Heart right ventricle (tissue), 16 donors: ENCODE data around the gene AP2A1. TPM values are rescaled to one million over a fixed set of nuclear protein-coding genes. Genes with fewer than 3 reads are reported as not detected.

Experiments used
- ATAC-seq, 8 donors: fragments of 200-7000 bp; cut with Tn5 transposase; one replicate each; pipeline ENCODE4 v1.9.1; 2020; ENCODE audit warnings: mild to moderate bottlenecking in 8 of 8, moderate library complexity in 8 of 8, moderate number of reproducible peaks in 1 of 8
- DNase-seq, 2 donors: peaks; one replicate each; pipeline ENCODE4 v3.0.0-alpha.2; 2020
- H3K27ac ChIP-seq, 10 donors: fragments of 200-600 bp; sonication (generic) in 2 of 10; one replicate each; pipeline versions ENCODE4 v1.5.0 to v1.8.0; 2020 to 2022; ENCODE audit warnings: mild to moderate bottlenecking in 3 of 10
- H3K27me3 ChIP-seq, 7 donors: fragments of 200-600 bp; one replicate each; pipeline ENCODE4 v1.8.0; 2021 to 2022; ENCODE audit warnings: mild to moderate bottlenecking in 2 of 7
- H3K36me3 ChIP-seq, 9 donors: fragments of 200-600 bp; sonication (generic) in 1 of 9; one replicate each; pipeline versions ENCODE4 v1.5.0 to v1.8.0; 2020 to 2022; ENCODE audit warnings: mild to moderate bottlenecking in 2 of 9
- H3K4me1 ChIP-seq, 9 donors: fragments of 200-600 bp; sonication (generic) in 1 of 9; one replicate each; pipeline versions ENCODE4 v1.5.0 to v1.8.0; 2020 to 2022; ENCODE audit warnings: mild to moderate bottlenecking in 4 of 9
- H3K4me3 ChIP-seq, 10 donors: fragments of 200-600 bp; sonication (generic) in 2 of 10; one replicate each; pipeline versions ENCODE4 v1.5.0 to v1.8.0; 2020 to 2022; ENCODE audit warnings: mild to moderate bottlenecking in 7 of 10, moderate library complexity in 2 of 10
- H3K9me3 ChIP-seq, 11 donors: fragments of 200-600 bp in 10 of 11; sonication (generic) in 2 of 11; one replicate each; pipeline versions ENCODE4 v1.5.0 to v1.8.0; 2013 to 2022; ENCODE audit warnings: mild to moderate bottlenecking in 2 of 11, control low read depth in 1 of 11, moderate library complexity in 1 of 11
- CTCF ChIP-seq, 9 donors: fragments of 200-600 bp; sonication (generic) in 2 of 9; IDR thresholded peaks; one replicate each; pipeline versions ENCODE4 v1.5.0 to v1.8.0; 2021 to 2022; ENCODE audit warnings: antibody characterized with exemption in 9 of 9, mild to moderate bottlenecking in 5 of 9, moderate library complexity in 1 of 9
- WGBS, 2 donors: extraction: QIAGEN DNeasy Blood & Tissue Kit; methylation state at CpG; one replicate each; pipeline ENCODE4 v1.1.7; 2013; ENCODE audit warnings: inconsistent platforms in 1 of 2; 5-methylcytosine and 5-hydroxymethylcytosine counted together
- intact Hi-C, 10 donors: fragments of 100-400 bp; cut with DNase I; formaldehyde crosslinking; loops; one replicate each; pipeline versions ENCODE4 v1.11.1 to v1.14.2; 2022
- polyA plus RNA-seq, 2 donors: library from polyadenylated mRNA; stranded (reverse); fragments of 200-250 nt; gene quantifications; one replicate each; pipeline ENCODE4 v1.2.3, GENCODE V29; 2013
- total RNA-seq, 10 donors: library from RNA; stranded (reverse); fragmentation: NEBNext Ultra II Directional in 3 of 10; extraction: Animal tissue kit (Norgen Biotek cat#: 25700) in 3 of 10; gene quantifications; one replicate each; pipeline versions ENCODE4 v1.2.1 to v1.2.4, GENCODE V29; 2021 to 2023
- donor health status: Arrhythmogenic right ventricular cardiomyopathy.
- donor health status: ischemic (EF 13 %, LVEDD 7.1; RV severe dilation, severe dysfunction).
- donor health status: healthy with polysubstance abuse.
- donor health status: DM: no; HTN: yes; CAD: no.
- donor health status: DM: no; HTN: no; CAD: no.
- donor health status: ischemic (EF 25% LVEDD 6.9; RV normal size, moderate dysfunction).
- donor health status: ischemic (EF 25% LVEDD 5.7; RV mildly dilated, moderate dysfunction).
- donor health status: healthy.
- donor health status: DM: yes; HTN: yes; CAD: no.
- donor health status: Ischemic cardiomyopathy.
- donor health status: ischemic (EF 35%, LVEDD 5.7; RV mildly dilated, moderate dysfunction).
- donor health status: nonischemic (EF 11% LVEDD 7.7; RV severe dilation, severe dysfunction).
- donor health status: DM: yes; HTN: yes; CAD: no.
- donor health status: PGD.
- donor health status: ischemic (EF 29% LVEDD 5.4; RV normal size, mild dysfunction).
- donor health status: nonischemic (EF 23%, LVEDD 6.1; RV moderate dilation, normal function).

The AP2A1 gene
- total and polyA plus RNA-seq, 12 donors = 36.1 to 108 (median 62.6) TPM

- WGBS, 2 donors = 88 to 90% methylated on average over 5 of the region's 5 CpGs
- H3K36me3 ChIP-seq = peaks cover 0 to 97% (median 33%) of the 10 kb centered on the region in 9 donors
- TF ChIP-seq CTCF (IDR thresholded peaks at IDR 0.05) = no peak
These were observed 20.9 kb downstream of the AP2A1 start for GRCh38 chr19:49787746-49788145.

GRCh38 chr19:49788857-49789256 is 22.1 kb downstream of the AP2A1 start:
- DNase-seq (no peak), ATAC-seq (no peak)
- Histone ChIP-seq H3K4me1 (peaks cover 0 to 18% (median 9%) of the 10 kb centered on the region in 9 donors), H3K9me3 (no peaks in the 10 kb centered on the region), H3K27ac (no peak overlapping the region), H3K36me3 (peaks cover 0 to 97% (median 33%) of the 10 kb centered on the region in 9 donors), H3K27me3 (no peaks in the 10 kb centered on the region), H3K4me3 (no peak overlapping the region)
- WGBS, 2 donors = 82 to 84% methylated on average over 10 of the region's 10 CpGs
- no peak for TF ChIP-seq CTCF (IDR thresholded peaks at IDR 0.05)
- intact Hi-C loops = no loop called here

More at GRCh38 chr19:49787746-49788145, 20.9 kb downstream of the AP2A1 start:
- ATAC-seq (no peak), DNase-seq (no peak)
- Histone ChIP-seq H3K9me3 (no peaks in the 10 kb centered on the region), H3K27me3 (no peaks in the 10 kb centered on the region), H3K4me1 (peaks cover 0 to 18% (median 9%) of the 10 kb centered on the region in 9 donors), H3K27ac (no peak overlapping the region), H3K4me3 (no peak overlapping the region)
- intact Hi-C loops = no loop called here

- no peak overlapping the region for H3K4me3 ChIP-seq
- peaks cover 0 to 97% (median 33%) of the 10 kb centered on the region in 9 donors for H3K36me3 ChIP-seq
- H3K27ac ChIP-seq = peak overlapping the region in 4 of 10 donors; percentile 16 to 23 (median 20)
- H3K27me3 ChIP-seq = no peaks in the 10 kb centered on the region
- H3K4me1 ChIP-seq = peaks cover 0 to 18% (median 9%) of the 10 kb centered on the region in 9 donors
- ATAC-seq = peak; percentile 45 to 91 (median 69)
- peak in 1 of 2 donors; percentile 58 for DNase-seq
- intact Hi-C loops = no loop called here
- 59 to 62% methylated on average over 9 of the region's 9 CpGs for WGBS, 2 donors
- H3K9me3 ChIP-seq = no peaks in the 10 kb centered on the region
- no peak for TF ChIP-seq CTCF (IDR thresholded peaks at IDR 0.05)
These were observed 24.1 kb downstream of the AP2A1 start for GRCh38 chr19:49790866-49791265.

- ATAC-seq = no peak
- DNase-seq = no peak
- Histone ChIP-seq H3K4me3 (no peak overlapping the region), H3K27me3 (no peaks in the 10 kb centered on the region), H3K27ac (no peak overlapping the region), H3K9me3 (no peaks in the 10 kb centered on the region), H3K4me1 (peaks cover 0 to 16% (median 9%) of the 10 kb centered on the region in 9 donors), H3K36me3 (peaks cover 0 to 98% (median 43%) of the 10 kb centered on the region in 9 donors)
- WGBS, 2 donors = 93 to 96% methylated on average over 25 to 26 of the region's 26 CpGs
- intact Hi-C loops = no loop called here
- TF ChIP-seq CTCF (IDR thresholded peaks at IDR 0.05) = no peak
These were observed 25.1 kb downstream of the AP2A1 start for GRCh38 chr19:49791776-49792445.
